Measurements from ENCODE around the gene SEC61A2. TPM values are rescaled to one million over a fixed set of nuclear protein-coding genes. Genes with fewer than 3 reads are reported as not detected.

SEC61A2 gene
- total and polyA plus RNA-seq, 2 experiments from 2014 or later, result 8.7 to 17.6 TPM

DNA sequence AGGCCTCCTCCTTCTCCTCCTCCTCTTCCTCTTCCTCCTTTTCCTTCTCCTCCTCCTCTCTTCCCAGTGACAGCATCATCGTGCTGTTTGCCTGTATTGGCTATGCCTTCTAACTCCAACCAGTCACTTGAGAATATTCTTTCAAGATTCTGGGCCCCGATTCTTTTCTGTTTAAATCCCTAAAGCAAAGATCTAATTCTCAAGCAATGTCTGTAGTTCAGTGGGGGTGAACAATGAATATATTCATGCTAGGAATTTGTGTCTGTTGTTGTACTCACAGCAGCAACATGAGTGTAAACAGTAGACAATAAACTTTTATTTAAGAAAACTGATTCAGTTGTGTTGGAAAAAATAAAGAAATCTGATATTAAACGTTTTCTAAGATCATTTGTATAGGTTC, 35.6 kb downstream of the SEC61A2 start:
- H3K27ac ChIP-seq (ENCODE audit: low read depth), result peak overlapping the region; percentile 40; the same call in 1 of the 2 replicates
- H3K79me2 ChIP-seq (replicated peaks; ENCODE audit: insufficient read depth), result no peaks in the 10 kb centered on the region
- Mint-ChIP-seq H3K9me3 (no peaks in the 10 kb centered on the region), H3K36me3 (ENCODE audit: low read depth) (peaks cover 33% of the 10 kb centered on the region), H3K27me3 (ENCODE audit: insufficient read depth, low read depth, poor library complexity) (no peaks in the 10 kb centered on the region), H3K4me3 (no peak overlapping the region), H3K27ac (no peak overlapping the region), H3K4me1 (no peaks in the 10 kb centered on the region)
- no peaks in the 10 kb centered on the region; the same call in 1 of the 2 replicates for H3F3A ChIP-seq (replicated peaks; ENCODE audit: low read depth)
- 0 out of 2 replicates have a peak, but pooled peaks cover 3% of the 10 kb centered on the region for H4K20me1 ChIP-seq (replicated peaks; ENCODE audit: insufficient read depth)
- no peaks in the 10 kb centered on the region for H3K4me1 ChIP-seq (ENCODE audit: insufficient read depth)
- DNase-seq (ENCODE audit: low spot score) (no peak), ATAC-seq (no peak)
- no peak overlapping the region for H2AFZ ChIP-seq
- no peaks in the 10 kb centered on the region for H3K27me3 ChIP-seq (ENCODE audit: insufficient read depth)
- no peaks in the 10 kb centered on the region for H3K9me2 ChIP-seq (ENCODE audit: insufficient read depth)
- no peak overlapping the region for H3K4me3 ChIP-seq
- no peak for TF ChIP-seq ZNF331 (CRISPR knock-in tag; IDR thresholded peaks at IDR 0.05; ENCODE audit: low read depth)
- H3K36me3 ChIP-seq (ENCODE audit: insufficient read depth), result peaks cover 26% of the 10 kb centered on the region
- H3K4me2 ChIP-seq, result no peak overlapping the region

DNA sequence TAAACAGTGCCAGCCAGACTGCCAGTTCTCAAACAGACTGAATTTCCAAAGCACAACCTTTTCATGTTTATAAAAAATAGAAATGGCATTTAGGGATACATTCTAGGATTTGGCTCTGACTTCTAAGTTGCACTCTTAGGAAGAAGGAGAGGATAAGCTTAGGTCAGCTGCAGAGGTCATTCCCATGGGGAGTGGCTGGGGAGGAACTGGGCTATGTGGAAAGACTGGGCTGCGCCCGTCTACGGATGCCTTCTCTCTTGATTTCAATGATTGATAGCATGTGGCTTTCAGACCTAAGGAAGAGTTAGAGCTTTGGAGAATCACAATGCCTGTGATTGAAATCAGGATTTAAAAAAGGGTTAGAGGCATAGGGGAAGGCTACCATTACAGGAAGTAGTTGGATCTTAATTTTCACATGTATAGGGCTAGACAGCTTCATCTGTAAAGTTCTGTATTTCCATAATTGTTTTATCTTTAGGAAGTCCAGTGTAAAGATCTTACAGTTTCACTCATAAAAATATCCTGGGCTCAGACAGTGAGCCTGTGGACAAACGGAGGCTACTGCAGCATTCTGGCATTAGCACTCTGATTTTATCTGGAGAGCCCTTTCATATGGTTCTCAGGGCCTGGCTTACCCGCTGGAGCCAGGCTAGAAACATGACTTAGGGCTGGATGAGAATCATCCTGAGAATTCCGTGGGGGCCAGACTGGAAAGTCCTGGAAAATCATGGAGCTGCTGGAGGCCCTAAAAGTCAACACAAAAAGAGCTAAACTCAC, 36.7 kb downstream of the SEC61A2 start:
- Histone ChIP-seq H3K4me2 (no peak overlapping the region), H3K27ac (ENCODE audit: low read depth) (no peak overlapping the region), H3K9me2 (ENCODE audit: insufficient read depth) (no peaks in the 10 kb centered on the region), H3K4me1 (ENCODE audit: insufficient read depth) (no peaks in the 10 kb centered on the region), H3K36me3 (ENCODE audit: insufficient read depth) (peaks cover 24% of the 10 kb centered on the region), H3K4me3 (no peak overlapping the region), H3K79me2 (replicated peaks; ENCODE audit: insufficient read depth) (no peaks in the 10 kb centered on the region), H3K27me3 (ENCODE audit: insufficient read depth) (no peaks in the 10 kb centered on the region), H2AFZ (no peak overlapping the region), H3F3A (replicated peaks; ENCODE audit: low read depth) (no peaks in the 10 kb centered on the region; the same call in 1 of the 2 replicates), H4K20me1 (replicated peaks; ENCODE audit: insufficient read depth) (0 out of 2 replicates have a peak, but pooled peaks cover 3% of the 10 kb centered on the region)
- DNase-seq (ENCODE audit: low spot score) (no peak), ATAC-seq (no peak)
- H3K27me3 Mint-ChIP-seq (ENCODE audit: insufficient read depth, low read depth, poor library complexity), result no peaks in the 10 kb centered on the region
- H3K9me3 Mint-ChIP-seq, result no peaks in the 10 kb centered on the region
- H3K27ac Mint-ChIP-seq, result no peak overlapping the region
- peaks cover 36% of the 10 kb centered on the region for H3K36me3 Mint-ChIP-seq (ENCODE audit: low read depth)
- no peak overlapping the region for H3K4me3 Mint-ChIP-seq
- H3K4me1 Mint-ChIP-seq, result no peaks in the 10 kb centered on the region
- TF ChIP-seq, protein P1, sequence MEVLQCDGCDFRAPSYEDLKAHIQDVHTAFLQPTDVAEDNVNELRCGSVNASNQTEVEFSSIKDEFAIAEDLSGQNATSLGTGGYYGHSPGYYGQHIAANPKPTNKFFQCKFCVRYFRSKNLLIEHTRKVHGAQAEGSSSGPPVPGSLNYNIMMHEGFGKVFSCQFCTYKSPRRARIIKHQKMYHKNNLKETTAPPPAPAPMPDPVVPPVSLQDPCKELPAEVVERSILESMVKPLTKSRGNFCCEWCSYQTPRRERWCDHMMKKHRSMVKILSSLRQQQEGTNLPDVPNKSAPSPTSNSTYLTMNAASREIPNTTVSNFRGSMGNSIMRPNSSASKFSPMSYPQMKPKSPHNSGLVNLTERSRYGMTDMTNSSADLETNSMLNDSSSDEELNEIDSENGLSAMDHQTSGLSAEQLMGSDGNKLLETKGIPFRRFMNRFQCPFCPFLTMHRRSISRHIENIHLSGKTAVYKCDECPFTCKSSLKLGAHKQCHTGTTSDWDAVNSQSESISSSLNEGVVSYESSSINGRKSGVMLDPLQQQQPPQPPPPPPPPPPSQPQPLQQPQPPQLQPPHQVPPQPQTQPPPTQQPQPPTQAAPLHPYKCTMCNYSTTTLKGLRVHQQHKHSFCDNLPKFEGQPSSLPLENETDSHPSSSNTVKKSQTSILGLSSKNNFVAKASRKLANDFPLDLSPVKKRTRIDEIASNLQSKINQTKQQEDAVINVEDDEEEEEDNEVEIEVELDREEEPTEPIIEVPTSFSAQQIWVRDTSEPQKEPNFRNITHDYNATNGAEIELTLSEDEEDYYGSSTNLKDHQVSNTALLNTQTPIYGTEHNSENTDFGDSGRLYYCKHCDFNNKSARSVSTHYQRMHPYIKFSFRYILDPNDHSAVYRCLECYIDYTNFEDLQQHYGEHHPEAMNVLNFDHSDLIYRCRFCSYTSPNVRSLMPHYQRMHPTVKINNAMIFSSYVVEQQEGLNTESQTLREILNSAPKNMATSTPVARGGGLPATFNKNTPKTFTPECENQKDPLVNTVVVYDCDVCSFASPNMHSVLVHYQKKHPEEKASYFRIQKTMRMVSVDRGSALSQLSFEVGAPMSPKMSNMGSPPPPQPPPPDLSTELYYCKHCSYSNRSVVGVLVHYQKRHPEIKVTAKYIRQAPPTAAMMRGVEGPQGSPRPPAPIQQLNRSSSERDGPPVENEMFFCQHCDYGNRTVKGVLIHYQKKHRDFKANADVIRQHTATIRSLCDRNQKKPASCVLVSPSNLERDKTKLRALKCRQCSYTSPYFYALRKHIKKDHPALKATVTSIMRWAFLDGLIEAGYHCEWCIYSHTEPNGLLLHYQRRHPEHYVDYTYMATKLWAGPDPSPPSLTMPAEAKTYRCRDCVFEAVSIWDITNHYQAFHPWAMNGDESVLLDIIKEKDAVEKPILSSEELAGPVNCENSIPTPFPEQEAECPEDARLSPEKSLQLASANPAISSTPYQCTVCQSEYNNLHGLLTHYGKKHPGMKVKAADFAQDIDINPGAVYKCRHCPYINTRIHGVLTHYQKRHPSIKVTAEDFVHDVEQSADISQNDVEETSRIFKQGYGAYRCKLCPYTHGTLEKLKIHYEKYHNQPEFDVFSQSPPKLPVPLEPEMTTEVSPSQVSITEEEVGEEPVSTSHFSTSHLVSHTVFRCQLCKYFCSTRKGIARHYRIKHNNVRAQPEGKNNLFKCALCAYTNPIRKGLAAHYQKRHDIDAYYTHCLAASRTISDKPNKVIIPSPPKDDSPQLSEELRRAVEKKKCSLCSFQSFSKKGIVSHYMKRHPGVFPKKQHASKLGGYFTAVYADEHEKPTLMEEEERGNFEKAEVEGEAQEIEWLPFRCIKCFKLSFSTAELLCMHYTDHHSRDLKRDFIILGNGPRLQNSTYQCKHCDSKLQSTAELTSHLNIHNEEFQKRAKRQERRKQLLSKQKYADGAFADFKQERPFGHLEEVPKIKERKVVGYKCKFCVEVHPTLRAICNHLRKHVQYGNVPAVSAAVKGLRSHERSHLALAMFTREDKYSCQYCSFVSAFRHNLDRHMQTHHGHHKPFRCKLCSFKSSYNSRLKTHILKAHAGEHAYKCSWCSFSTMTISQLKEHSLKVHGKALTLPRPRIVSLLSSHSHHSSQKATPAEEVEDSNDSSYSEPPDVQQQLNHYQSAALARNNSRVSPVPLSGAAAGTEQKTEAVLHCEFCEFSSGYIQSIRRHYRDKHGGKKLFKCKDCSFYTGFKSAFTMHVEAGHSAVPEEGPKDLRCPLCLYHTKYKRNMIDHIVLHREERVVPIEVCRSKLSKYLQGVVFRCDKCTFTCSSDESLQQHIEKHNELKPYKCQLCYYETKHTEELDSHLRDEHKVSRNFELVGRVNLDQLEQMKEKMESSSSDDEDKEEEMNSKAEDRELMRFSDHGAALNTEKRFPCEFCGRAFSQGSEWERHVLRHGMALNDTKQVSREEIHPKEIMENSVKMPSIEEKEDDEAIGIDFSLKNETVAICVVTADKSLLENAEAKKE (CRISPR knock-in tag; IDR thresholded peaks at IDR 0.05), result no peak
- TF ChIP-seq EZH2phosphoT487 (IDR thresholded peaks at IDR 0.05; ENCODE audit: unreplicated experiment) (no peak), POLR2AphosphoS5 (IDR thresholded peaks at IDR 0.05; ENCODE audit: low read depth) (no peak), EZH2 (IDR thresholded peaks at IDR 0.05; ENCODE audit: low read depth, unreplicated experiment) (no peak), ZNF114 (CRISPR knock-in tag; IDR thresholded peaks at IDR 0.05) (no peak)
- TF ChIP-seq, protein P2, sequence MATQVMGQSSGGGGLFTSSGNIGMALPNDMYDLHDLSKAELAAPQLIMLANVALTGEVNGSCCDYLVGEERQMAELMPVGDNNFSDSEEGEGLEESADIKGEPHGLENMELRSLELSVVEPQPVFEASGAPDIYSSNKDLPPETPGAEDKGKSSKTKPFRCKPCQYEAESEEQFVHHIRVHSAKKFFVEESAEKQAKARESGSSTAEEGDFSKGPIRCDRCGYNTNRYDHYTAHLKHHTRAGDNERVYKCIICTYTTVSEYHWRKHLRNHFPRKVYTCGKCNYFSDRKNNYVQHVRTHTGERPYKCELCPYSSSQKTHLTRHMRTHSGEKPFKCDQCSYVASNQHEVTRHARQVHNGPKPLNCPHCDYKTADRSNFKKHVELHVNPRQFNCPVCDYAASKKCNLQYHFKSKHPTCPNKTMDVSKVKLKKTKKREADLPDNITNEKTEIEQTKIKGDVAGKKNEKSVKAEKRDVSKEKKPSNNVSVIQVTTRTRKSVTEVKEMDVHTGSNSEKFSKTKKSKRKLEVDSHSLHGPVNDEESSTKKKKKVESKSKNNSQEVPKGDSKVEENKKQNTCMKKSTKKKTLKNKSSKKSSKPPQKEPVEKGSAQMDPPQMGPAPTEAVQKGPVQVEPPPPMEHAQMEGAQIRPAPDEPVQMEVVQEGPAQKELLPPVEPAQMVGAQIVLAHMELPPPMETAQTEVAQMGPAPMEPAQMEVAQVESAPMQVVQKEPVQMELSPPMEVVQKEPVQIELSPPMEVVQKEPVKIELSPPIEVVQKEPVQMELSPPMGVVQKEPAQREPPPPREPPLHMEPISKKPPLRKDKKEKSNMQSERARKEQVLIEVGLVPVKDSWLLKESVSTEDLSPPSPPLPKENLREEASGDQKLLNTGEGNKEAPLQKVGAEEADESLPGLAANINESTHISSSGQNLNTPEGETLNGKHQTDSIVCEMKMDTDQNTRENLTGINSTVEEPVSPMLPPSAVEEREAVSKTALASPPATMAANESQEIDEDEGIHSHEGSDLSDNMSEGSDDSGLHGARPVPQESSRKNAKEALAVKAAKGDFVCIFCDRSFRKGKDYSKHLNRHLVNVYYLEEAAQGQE (IDR thresholded peaks at IDR 0.05; ENCODE audit: unreplicated experiment), result no peak
- TF ChIP-seq, protein P3, sequence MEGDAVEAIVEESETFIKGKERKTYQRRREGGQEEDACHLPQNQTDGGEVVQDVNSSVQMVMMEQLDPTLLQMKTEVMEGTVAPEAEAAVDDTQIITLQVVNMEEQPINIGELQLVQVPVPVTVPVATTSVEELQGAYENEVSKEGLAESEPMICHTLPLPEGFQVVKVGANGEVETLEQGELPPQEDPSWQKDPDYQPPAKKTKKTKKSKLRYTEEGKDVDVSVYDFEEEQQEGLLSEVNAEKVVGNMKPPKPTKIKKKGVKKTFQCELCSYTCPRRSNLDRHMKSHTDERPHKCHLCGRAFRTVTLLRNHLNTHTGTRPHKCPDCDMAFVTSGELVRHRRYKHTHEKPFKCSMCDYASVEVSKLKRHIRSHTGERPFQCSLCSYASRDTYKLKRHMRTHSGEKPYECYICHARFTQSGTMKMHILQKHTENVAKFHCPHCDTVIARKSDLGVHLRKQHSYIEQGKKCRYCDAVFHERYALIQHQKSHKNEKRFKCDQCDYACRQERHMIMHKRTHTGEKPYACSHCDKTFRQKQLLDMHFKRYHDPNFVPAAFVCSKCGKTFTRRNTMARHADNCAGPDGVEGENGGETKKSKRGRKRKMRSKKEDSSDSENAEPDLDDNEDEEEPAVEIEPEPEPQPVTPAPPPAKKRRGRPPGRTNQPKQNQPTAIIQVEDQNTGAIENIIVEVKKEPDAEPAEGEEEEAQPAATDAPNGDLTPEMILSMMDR (conservative IDR thresholded peaks at IDR 0.05; ENCODE audit: low read depth in 2 of 2), result no peak

Data from GM23338 (cell line).